GM12878 (cell line): ENCODE measurements around the gene HOXD11.

Source experiments
- CEBPB ChIP-seq, 2 experiments: fragments of 150-350 bp in 1 of 2; IDR thresholded peaks; 2 replicates each; pipeline ENCODE4 v1.6.1; 2012 to 2014; ENCODE audit warnings: low read depth in 2 of 2, low read length in 2 of 2, borderline replicate concordance in 1 of 2, inconsistent platforms in 1 of 2
- EZH2 ChIP-seq: IDR thresholded peaks from 2 replicates; pipeline ENCODE4 v1.6.1; 2012; ENCODE audit warnings: low read depth, mild to moderate bottlenecking, control low read depth, inconsistent platforms, low read length, borderline replicate concordance; ENCODE audit not compliant: control insufficient read depth
- MEF2B ChIP-seq: fragments of 450-650 bp; IDR thresholded peaks from 2 replicates; pipeline ENCODE4 v1.6.1; 2018; ENCODE audit warnings: mild to moderate bottlenecking, moderate library complexity; ENCODE audit not compliant: partially characterized antibody, poor library complexity, severe bottlenecking
- NR2C2 ChIP-seq: IDR thresholded peaks from 2 replicates; pipeline ENCODE4 v1.6.1; 2011; ENCODE audit warnings: borderline replicate concordance, low read depth; ENCODE audit not compliant: control insufficient read depth, insufficient read length
- POLR2AphosphoS5 ChIP-seq: IDR thresholded peaks from 2 replicates; pipeline ENCODE4 v1.6.1; 2011; ENCODE audit warnings: mild to moderate bottlenecking, low read length, inconsistent platforms
- SMAD1 ChIP-seq: fragments of 450-650 bp; IDR thresholded peaks from 2 replicates; pipeline ENCODE4 v1.6.1; 2018; ENCODE audit warnings: mild to moderate bottlenecking, low read depth; ENCODE audit not compliant: partially characterized antibody
- SRF ChIP-seq, 2 experiments: IDR thresholded peaks; 2 replicates each; pipeline ENCODE4 v1.6.1; 2011; ENCODE audit warnings: low read depth in 2 of 2, low read length in 2 of 2, mild to moderate bottlenecking in 1 of 2, moderate library complexity in 1 of 2
- ZNF274 ChIP-seq: IDR thresholded peaks from one replicate; pipeline ENCODE4 v1.8.0; 2011; ENCODE audit not compliant: insufficient read length, insufficient read depth
- TF ChIP-seq, protein P1 (sequence below): fragments of 450-650 bp; IDR thresholded peaks from 2 replicates; pipeline ENCODE4 v1.6.1; 2018; ENCODE audit warnings: borderline replicate concordance, mild to moderate bottlenecking; ENCODE audit not compliant: partially characterized antibody
- TF ChIP-seq, protein P2 (sequence below), 3 experiments: IDR thresholded peaks in 2 of 3; conservative IDR thresholded peaks in 1 of 3; 2 replicates each; pipeline ENCODE4 v1.5.1; 2011; ENCODE audit warnings: low read depth in 3 of 3, low read length in 3 of 3, mild to moderate bottlenecking in 3 of 3, control low read depth in 2 of 3, moderate library complexity in 2 of 3, inconsistent platforms in 1 of 3, mixed read lengths in 1 of 3; ENCODE audit not compliant: control insufficient read depth in 2 of 3, insufficient read depth in 1 of 3; ENCODE audit errors: extremely low read depth in 1 of 3
- TF ChIP-seq, protein P3 (sequence below): IDR thresholded peaks from 2 replicates; pipeline ENCODE4 v1.6.1; 2011; ENCODE audit warnings: low read depth, mild to moderate bottlenecking, low read length, moderate library complexity, borderline replicate concordance; ENCODE audit errors: extremely low read depth

DNA sequence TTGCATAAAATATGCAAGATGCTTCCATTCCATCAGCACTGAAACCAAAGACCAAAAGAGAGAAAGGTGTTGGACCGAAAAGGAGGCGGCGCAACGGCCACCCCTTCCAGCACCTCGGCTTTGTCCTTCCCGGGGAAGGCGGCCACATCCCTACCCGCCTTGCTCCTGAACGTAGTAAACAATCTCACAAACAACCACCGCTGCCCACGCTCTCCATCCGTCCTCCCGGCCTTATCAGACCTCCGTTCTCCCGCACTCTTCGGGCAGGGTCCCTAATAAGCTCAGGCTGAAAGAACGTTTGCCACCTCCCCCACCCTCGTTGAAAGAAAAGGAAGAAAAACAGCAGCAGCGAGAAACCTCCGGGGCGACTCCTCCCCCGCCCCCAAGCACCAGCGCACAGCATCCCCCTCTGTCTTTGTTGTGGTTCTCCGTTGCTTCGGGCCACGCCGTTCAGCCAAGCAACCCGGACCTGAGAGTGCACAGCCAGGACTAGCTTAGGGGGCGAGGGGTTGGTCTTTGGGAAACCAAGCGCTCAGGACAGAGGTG is 27.7 kb upstream of the HOXD11 start:
- TF ChIP-seq, protein P1, sequence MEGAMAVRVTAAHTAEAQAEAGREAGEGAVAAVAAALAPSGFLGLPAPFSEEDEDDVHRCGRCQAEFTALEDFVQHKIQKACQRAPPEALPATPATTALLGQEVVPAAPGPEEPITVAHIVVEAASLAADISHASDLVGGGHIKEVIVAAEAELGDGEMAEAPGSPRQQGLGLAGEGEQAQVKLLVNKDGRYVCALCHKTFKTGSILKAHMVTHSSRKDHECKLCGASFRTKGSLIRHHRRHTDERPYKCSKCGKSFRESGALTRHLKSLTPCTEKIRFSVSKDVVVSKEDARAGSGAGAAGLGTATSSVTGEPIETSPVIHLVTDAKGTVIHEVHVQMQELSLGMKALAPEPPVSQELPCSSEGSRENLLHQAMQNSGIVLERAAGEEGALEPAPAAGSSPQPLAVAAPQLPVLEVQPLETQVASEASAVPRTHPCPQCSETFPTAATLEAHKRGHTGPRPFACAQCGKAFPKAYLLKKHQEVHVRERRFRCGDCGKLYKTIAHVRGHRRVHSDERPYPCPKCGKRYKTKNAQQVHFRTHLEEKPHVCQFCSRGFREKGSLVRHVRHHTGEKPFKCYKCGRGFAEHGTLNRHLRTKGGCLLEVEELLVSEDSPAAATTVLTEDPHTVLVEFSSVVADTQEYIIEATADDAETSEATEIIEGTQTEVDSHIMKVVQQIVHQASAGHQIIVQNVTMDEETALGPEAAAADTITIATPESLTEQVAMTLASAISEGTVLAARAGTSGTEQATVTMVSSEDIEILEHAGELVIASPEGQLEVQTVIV, result no peak
- TF ChIP-seq POLR2AphosphoS5, result no peak
- TF ChIP-seq, protein P2, sequence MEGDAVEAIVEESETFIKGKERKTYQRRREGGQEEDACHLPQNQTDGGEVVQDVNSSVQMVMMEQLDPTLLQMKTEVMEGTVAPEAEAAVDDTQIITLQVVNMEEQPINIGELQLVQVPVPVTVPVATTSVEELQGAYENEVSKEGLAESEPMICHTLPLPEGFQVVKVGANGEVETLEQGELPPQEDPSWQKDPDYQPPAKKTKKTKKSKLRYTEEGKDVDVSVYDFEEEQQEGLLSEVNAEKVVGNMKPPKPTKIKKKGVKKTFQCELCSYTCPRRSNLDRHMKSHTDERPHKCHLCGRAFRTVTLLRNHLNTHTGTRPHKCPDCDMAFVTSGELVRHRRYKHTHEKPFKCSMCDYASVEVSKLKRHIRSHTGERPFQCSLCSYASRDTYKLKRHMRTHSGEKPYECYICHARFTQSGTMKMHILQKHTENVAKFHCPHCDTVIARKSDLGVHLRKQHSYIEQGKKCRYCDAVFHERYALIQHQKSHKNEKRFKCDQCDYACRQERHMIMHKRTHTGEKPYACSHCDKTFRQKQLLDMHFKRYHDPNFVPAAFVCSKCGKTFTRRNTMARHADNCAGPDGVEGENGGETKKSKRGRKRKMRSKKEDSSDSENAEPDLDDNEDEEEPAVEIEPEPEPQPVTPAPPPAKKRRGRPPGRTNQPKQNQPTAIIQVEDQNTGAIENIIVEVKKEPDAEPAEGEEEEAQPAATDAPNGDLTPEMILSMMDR (IDR thresholded peaks at IDR 0.05 in 2 of 3, conservative IDR thresholded peaks at IDR 0.05 in 1 of 3; ENCODE audit: control insufficient read depth in 2 of 3, extremely low read depth in 1 of 3, insufficient read depth in 1 of 3, low read depth in 3 of 3, low read length in 3 of 3), result no peak
- TF ChIP-seq SRF (IDR thresholded peaks at IDR 0.05; ENCODE audit: low read depth in 2 of 2, low read length in 2 of 2), result no peak
- no peak for TF ChIP-seq EZH2
- TF ChIP-seq CEBPB (IDR thresholded peaks at IDR 0.05; ENCODE audit: borderline replicate concordance in 1 of 2, low read depth in 2 of 2, low read length in 2 of 2), result no peak
- no peak for TF ChIP-seq MEF2B
- no peak for TF ChIP-seq ZNF274
- TF ChIP-seq SMAD1, result no peak
- TF ChIP-seq NR2C2, result no peak
- TF ChIP-seq, protein P3, sequence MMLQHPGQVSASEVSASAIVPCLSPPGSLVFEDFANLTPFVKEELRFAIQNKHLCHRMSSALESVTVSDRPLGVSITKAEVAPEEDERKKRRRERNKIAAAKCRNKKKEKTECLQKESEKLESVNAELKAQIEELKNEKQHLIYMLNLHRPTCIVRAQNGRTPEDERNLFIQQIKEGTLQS, result no peak
